Frontal cortex (tissue), 4 donors: Measurements from ENCODE around the gene BRCA2. TPM values are rescaled to one million over a fixed set of nuclear protein-coding genes. Genes with fewer than 3 reads are reported as not detected.

Source experiments
- DNase-seq, 2 donors: peaks; one replicate each; pipeline ENCODE4 v3.0.0; 2012; ENCODE audit warnings: low spot score in 2 of 2
- FAIRE-seq: peaks from 2 replicates; lab custom pipeline; 2012; peaks lifted over from hg19 to GRCh38; lab: Jason Lieb, UNC
- total RNA-seq: library from RNA; depleted of rRNA; stranded (reverse); fragments of >200 nt; gene quantifications from one replicate; pipeline ENCODE4 v1.2.3, GENCODE V29; 2014
- donor health status: control.
- donor health status: control.
- donor health status: control.

The BRCA2 gene
- total RNA-seq, 1 donor from 2014 or later = 1.6 TPM

DNA sequence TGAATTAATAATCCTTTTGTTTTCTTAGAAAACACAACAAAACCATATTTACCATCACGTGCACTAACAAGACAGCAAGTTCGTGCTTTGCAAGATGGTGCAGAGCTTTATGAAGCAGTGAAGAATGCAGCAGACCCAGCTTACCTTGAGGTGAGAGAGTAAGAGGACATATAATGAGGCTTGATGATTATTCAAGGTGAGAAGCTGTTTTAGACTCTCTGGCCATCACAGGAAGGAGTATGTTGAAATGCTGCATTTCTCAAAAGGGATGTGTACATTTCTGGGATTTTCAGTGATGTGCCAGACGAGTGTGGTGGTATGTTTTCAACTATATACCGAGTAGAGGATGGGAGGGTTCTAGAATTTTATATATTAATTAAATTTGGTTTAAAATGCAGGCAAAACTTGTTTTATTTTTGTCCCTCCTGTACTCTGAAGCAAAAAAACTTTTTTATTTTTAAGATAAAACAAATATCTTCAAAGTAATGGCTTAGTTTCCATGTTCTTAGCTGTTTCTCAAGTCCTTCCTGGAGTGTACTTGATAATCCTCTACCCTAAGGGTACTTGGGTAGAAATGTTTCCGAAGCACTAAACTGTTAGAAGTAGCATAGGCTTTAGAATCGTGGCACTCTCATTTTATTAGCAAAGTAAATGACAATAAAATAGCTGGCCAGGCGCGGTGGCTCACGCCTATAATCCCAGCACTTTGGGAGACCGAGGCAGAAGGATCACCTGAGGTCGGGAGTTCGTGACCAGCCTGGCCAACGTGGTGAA, 61.5 kb downstream of the BRCA2 start:
- DNase-seq (no peak), FAIRE-seq (no peak)

DNA sequence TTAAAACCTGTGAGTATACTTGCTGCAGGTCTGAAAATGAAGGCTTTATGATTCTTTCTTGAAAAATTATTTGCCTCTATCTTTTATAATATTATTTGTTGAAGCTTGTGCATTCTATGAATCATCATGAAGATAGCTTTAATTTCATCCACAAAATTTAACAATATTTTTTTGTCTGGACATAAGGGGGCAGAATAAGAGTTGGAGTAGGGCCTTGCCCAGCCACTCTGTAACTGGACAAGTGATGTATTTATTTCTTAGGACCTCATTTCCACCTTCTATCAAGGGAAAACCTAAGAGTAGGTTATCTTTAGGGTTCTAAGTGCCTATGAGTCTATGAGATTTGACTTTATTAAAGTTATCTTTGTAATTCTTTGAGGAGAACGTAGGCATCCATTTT, 62.7 kb downstream of the BRCA2 start:
- FAIRE-seq = no peak
- DNase-seq = no peak

DNA sequence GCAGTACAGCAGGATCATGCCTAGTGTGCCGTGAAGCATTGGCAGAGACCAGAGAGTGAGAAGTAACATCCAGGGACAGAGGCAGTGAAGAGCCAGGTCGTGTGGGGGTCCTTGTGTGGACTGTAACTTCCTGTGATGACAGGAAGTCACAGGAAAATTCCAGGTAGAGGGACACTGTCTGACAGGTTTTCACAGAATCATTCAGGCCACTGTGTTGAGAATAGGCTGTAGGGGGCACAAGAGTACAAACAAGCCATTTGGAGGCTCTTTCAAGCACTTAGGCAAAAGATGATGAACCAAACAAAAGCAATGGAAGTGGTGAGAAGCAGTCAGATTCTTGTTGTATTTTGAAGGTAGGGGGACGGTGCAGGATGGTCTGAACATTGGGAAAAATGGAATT, 66.2 kb downstream of the BRCA2 start:
- FAIRE-seq (no peak), DNase-seq (peak; percentile 24 to 38)

DNA sequence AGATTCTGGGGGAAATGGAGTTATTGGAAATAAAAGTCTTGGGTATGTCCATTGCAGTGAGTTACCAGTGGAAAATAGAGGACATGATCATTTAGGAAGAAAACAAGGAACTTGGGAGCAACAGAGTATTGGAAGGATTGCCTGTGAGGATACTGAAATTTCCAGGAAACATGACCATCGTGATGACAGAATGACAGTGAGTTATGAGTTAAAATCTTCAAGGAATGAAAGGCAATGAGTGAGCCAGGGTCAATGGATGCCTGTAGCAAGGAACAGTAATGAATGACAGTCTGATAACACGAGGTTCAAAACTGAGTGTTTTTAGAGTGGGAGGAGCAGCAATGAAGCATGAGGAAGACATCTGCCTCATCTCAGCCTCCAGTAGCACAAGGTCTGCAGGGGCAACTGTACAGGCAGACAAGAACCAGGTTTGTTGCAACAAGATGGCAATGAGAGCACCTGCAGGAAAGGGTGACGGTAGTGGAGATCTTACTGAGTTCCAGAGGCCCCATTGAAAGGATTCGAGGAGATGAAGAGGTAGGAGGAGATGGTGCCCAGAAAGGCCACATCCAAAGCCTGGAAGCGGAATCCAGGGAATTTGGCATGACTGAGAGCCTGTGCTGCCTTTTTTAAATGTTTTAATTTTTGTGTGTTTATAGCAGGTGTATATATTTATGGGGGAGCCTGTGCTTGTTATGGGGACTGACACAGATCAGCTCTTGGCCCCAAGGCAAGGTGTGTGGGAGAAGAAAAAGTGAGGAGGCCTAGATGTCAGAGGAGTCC, 68.7 kb downstream of the BRCA2 start:
- no peak for FAIRE-seq

DNA sequence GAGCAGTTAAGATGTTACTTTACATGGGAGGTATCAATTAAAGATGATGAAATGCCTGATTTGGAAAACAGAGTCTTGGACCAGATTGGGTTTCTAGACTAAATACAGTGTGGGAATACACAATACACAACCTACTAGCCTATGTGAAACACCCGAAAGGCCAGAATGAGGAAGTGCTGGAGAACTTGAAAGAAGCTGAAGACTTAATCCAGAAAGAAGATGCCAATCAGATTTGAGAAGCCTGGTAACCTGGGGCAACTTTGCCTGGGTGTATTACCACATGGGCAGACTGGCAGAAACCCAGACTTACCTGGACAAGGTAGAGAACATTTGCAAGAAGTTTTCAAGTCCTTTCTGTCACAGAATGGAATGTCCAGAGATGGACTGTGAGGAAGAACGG, 69.4 kb downstream of the BRCA2 start:
- FAIRE-seq = no peak
- DNase-seq = no peak

More for the DNA sequence above, 68.7 kb downstream of the BRCA2 start:
- no peak for DNase-seq

DNA sequence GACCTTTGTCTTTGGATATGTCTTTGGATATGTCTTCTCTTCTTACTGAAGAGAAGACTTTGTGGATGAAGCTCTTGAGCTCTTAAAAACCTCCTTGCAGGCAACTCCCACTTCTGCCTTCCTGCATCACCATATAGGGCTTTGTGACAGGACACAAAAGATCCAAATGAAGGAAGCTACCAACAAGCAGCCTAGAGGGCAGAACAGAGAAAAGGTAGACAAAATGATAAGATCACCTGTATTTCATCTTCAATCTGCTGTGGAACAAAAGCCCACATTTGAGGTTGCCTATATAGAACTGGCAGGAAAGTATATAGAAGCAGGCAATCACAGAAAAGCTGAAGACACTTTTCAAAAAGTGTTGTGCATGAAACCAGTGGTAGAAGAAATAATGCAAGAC, 70.1 kb downstream of the BRCA2 start:
- FAIRE-seq = no peak

DNA sequence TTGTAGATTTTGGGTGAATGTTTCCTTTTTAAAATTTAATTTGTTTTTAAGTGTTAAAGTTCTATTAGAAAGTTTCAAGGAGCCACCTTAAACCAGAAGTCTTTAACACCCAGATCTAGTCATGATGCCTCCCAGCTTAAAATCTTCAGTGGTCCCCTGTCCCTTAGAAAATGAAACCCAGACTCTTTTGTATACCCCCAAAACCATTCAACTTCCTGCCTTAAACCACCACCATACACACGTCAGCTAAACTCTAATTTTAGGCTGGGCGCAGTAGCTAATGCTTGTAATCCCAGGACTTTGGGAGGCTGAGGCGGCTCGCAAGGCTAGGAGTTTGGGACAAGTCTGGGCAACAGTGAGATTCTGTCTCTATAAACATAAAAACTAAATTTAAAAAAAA, 74.7 kb downstream of the BRCA2 start:
- no peak for FAIRE-seq

More for the DNA sequence above, 70.1 kb downstream of the BRCA2 start:
- DNase-seq = no peak

DNA sequence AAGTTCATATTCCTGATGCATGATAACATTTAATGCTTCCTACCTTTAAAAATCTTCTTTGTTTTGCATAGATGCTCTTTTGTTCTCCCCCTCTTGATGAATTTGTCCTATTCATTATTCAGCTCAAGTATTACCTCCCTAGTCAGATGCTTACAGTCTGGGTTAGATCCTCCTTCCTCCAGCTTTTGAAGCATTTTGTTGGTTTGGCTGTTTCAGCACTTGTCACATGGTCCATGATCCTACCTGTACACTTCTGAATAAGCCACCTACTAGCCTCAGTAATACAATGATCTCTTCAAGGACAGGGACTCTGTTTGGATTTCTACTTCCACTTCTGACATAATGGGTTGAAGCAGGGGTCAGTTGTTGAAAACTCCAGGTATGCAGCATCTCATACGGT, 75.2 kb downstream of the BRCA2 start:
- no peak for FAIRE-seq
- no peak for DNase-seq

More for the DNA sequence above, 74.7 kb downstream of the BRCA2 start:
- DNase-seq = no peak

DNA sequence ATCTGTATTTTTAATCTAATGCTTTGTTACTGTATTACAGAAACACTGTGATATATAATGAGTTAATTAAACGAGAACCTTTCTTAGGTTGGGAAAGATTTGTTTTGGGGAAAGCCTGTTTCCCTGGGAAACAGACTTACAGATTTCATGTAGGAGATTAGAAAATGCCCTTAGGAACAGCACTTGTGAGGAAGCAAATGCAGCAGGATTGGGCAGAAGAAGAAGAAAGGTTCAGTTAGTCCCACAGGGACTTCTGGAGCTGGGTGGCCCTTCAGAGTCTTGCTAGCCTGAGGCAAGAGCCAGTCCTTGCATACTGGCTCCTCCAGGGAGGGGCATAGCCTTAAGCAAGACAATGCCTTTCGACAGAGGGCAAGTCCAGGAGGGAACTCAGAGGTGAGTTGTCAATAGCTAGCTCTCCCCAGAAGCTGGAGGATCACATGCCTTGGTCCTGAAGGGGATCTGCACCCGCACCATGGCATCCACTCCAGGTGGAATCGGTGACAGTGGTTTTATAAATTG, 75.9 kb downstream of the BRCA2 start:
- DNase-seq (no peak), FAIRE-seq (no peak)

DNA sequence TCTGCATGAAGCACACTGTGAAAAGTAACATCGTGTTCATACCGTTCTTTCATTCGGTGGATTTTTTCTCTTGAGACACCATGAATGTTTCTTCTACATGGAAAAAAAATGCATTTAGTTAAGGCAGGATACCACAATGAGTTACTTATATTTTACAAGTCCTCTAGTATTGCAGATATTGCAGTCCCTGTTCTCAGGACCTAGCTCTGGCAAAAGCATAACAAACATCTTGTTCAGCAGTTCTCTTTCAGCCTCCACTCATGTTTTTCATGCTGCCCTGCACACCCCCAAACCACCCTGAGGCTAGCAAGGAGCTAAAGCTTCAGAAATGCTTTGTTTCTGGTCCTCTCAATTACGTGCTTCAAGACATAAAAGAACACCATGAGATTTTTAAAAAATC, 87.8 kb downstream of the BRCA2 start:
- FAIRE-seq = no peak
- no peak for DNase-seq

DNA sequence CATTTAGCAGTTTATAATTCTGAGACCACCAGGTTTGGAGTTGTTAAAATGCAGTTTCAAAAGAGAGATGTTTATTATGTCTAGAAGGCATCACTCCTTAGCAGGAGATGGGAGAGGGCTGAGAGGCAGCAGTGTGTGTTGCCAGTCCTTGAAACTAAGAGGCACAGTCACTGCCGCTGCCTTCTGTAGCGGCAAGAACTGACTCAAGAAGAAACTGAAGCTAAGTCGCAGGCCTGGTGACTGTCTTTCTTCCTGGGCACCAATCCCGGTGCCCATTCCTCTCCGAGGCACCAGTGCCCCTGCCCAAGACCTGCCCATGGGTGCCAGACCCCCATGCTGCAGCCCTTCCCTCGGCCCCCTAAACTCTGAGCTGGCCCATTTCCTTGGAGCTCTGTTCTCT, 92.5 kb downstream of the BRCA2 start:
- FAIRE-seq = no peak
- no peak for DNase-seq

DNA sequence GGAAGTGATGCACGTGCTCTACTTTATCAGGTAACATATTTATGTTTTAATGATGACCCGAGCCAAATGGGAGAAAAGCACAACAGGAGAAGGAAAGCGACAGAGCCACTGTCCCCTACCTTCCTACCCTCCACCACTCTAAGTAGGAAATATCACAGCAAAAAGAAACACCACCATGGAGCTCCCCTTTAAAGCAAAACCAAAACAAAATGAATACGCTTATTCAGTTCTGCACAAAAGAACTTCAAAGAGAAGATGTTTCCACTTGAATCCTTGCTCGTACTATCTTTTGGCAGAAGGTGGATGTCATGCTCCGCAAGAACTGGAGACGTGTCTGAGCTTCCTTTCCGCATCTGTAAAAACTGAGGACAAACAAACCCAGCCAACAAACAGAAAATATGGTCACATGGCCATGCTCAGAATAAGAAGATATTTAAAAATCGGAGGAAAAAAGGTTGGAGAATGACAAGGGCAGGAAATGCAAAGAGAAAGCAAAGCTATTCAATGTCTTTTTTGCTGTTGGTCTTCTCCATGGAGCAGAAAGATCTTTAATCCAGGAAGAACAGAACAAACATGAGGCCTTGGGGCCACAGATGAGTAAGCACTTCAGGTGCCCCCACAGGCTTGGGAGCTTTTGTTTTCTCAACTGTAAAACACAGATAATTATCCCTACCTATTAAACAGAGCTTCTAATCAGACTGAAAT, 93.1 kb downstream of the BRCA2 start:
- DNase-seq (no peak), FAIRE-seq (no peak)

DNA sequence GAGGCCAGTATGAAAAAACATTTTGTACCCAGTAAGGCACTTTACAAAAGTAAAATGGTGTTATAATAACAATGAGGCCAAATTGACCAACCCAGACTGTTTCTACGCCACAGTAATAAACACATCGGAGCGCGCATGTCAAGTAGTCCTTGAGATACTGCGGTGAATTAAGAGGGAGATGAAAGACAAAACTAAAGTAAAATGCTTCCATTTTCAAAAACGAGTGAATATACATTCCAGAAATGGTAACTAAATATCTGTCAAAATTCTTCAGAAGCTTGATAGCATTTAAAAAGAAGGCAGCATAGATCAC, 93.6 kb downstream of the BRCA2 start:
- FAIRE-seq (no peak), DNase-seq (no peak)

DNA sequence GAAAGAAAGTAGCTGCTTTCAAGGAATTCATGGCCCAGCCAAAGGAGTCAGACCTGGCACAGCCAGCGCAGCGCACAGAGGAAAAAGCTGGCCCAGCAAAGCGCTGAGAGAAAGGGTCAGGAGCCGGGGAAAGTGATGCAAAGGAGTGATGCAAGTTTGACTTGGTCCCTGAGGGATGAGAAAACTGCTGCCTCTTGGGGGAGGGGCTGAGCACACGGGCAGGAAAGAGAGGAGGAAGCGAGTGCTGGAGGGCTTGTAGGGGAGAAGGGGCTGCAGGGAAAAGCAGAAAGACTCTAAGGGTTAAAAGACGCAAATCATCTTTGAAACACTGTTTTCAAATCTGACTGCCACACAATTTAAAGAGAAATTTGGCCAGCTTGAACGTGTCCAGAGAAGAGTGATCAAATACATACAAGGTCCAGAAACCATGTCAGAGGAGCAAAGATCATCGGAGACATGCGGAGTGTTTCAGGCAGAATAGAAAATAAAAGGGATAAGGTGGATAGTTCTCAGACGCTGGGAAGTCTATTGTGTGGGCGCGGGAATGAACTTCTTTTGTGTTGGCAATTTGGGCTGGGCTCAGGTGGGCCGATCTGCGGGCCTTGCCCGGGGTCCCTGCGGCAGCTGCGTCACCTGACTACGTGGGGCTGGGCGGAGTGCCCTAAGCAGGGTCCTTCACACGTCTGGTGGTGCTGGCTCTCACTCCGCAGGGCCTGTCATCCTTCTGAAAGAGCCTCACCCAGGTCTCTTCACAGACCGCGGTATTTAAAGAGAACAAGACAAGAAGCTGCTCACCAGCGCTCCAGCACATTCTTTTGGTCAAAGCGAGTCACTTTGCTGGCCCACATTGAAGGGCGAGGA, 94.5 kb downstream of the BRCA2 start:
- DNase-seq = peak in 1 of 2 donors; percentile 26
- no peak for FAIRE-seq

DNA sequence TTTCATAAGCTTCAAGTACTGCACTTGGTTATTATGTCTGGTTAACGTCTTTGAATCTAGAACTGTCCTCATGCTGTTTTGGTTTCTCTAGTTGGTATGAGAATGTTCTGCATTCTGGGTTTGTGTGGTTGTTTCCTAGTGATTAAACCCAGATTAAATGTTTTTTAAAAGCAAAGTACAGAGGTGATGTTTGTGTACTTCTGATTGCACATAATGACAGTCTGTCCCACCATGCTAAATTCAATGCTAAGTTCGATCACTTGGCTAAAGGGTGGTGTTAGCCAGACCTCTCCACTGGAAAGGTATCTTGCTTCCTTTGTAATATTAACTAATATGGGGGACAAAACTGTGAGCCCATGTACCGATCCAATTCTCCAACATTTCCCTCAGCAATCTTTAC, 98.0 kb downstream of the BRCA2 start:
- no peak for FAIRE-seq

DNA sequence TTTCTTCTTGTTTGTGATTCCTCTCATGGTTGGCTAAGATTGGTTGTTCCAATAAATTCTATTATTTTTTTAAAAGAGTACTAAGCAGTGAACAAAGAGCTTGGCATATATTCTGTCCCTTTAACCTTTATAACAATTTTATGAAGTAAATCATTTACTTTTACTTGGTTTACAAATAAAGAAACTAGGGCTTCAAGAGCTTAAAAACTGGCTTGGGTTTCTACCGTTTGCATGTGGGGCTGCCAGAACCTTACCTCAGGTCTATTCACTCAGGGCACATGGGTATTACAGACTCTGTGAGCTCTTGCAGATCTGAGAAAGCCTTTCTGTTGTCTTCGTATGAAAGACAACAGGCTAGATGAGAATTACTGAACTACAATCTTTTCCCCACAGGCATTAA, 99.3 kb downstream of the BRCA2 start:
- FAIRE-seq (no peak), DNase-seq (no peak)

More for the DNA sequence above, 98.0 kb downstream of the BRCA2 start:
- DNase-seq = no peak

DNA sequence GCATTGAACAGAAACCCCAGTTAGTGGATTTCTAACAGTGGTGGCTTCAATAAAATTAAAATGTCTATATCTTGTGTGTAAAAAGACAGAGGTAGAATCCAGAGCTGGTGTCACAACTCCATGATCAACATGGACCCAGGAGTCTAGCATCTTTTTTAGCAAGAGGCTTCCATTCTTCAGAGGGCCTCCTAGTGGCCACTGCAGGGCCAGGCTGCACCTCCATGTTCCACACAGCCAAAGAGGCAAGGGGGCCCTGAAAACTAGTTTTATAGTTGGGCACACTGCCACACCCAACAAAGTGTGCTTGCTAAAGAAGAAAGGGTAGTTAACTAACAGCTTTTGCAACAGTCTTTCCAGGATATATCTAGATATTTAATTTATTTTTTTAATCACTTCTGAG, 99.7 kb downstream of the BRCA2 start:
- FAIRE-seq (no peak), DNase-seq (no peak)

DNA sequence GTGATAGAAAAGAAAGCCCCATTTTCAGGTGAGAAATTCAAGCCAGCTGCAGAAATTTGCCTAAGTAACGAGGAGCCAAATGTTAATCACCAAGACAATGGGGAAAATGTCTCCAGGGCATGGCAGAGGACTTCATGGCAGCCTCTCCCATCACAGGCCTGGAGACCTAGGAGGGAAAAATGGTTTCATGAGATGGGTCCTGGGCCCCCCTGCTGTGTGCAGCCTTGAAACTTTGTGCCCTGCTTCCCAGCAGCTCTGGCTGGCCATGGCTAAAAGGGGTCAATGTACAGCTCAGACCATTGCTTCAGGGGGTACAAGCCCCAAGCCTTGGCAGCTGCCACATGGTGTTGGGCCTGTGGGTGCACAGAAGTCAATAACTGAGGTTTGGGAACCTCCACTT, 102.7 kb downstream of the BRCA2 start:
- no peak for FAIRE-seq

DNA sequence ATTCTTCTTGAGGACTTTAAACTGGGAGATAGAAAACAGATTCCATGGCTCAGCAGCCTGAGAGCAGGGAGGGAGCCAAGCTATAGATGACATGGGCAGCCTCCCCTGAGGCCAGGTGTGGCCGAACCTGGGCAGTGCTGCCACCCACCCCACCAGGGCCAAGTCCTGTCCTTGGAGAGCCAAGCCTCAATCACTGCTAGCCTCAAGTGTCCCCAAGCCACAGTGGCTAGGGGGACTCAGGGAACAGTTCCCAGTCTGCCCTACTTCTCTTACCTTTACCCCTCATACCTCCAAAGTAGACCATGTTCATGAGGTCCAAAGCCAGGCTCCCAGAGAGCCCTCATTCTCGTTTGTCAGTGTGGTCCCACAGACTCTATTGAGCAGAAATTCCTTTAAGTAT, 104.6 kb downstream of the BRCA2 start:
- no peak for FAIRE-seq
- DNase-seq = no peak

More for the DNA sequence above, 102.7 kb downstream of the BRCA2 start:
- no peak for DNase-seq

DNA sequence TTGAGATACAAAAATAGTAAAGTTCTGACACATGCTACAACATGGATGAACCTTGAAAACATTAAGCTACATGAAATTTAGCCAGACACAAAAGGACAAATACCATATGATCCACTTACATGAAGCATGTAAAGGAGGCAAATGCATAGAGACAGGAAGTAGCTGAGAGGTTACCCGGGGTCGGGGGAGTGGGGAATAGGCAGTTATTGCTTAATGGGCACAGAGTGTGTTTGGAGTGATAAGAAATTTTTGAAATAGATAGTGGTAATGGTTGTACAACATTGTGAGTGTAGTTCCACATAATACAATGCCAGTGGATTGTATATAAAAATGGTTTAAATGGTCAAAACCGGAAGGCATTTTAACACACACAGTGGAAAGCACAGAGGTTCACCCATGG, 108.3 kb downstream of the BRCA2 start:
- FAIRE-seq = no peak
- DNase-seq = no peak
